IMR-90 (cell line): Measurements from ENCODE around the gene MYT1. TPM values are rescaled to one million over a fixed set of nuclear protein-coding genes. Genes with fewer than 3 reads are reported as not detected.

Experiments used
- ATAC-seq: fragments of 200-7000 bp; cut with Tn5 transposase; 2 replicates; pipeline ENCODE4 v1.9.1; 2020; ENCODE audit warnings: low read depth, mild to moderate bottlenecking, moderate library complexity
- BruUV-seq: library from RNA; stranded (reverse); fragments of 400-500 nt; replicated peaks from 2 replicates; lab custom pipeline; 2021; lab: Mats Ljungman, UMichigan
- CTCF ChIA-PET: fragments of 300-600 bp; formaldehyde crosslinking; extraction: SDS; loops from one replicate; lab custom pipeline; 2021; ENCODE audit warnings: antibody characterized with exemption; lab: Yijun Ruan, JAX
- POLR2A ChIA-PET: fragments of 300-600 bp; sonication (Branson Sonifier 250); formaldehyde crosslinking; loops from one replicate; lab custom pipeline; 2022; ENCODE audit warnings: antibody characterized with exemption; ENCODE audit not compliant: unreplicated experiment; lab: Charles Lee
- DNase-seq: peaks from one replicate; pipeline ENCODE4 v3.0.0; 2013
- H2AFZ ChIP-seq: replicated peaks from 2 replicates; pipeline ENCODE3; 2013; ENCODE audit warnings: low read length, mild to moderate bottlenecking; ENCODE audit not compliant: poor library complexity
- H2AK5ac ChIP-seq: 2 replicates; pipeline ENCODE4 v1.6.1; 2013; ENCODE audit warnings: low read depth, low read length, inconsistent platforms
- H2AK9ac ChIP-seq: replicated peaks from 2 replicates; pipeline ENCODE3; 2013; ENCODE audit warnings: mild to moderate bottlenecking, low read depth, low read length, moderate library complexity; ENCODE audit not compliant: poor library complexity
- H2BK120ac ChIP-seq: 2 replicates; pipeline ENCODE4 v1.6.1; 2013; ENCODE audit warnings: low read depth, low read length, inconsistent platforms
- H2BK15ac ChIP-seq: 3 replicates; pipeline ENCODE4 v1.6.1; 2013; ENCODE audit warnings: low read depth, low read length, inconsistent platforms
- H2BK20ac ChIP-seq: 2 replicates; pipeline ENCODE4 v1.6.1; 2013; ENCODE audit warnings: low read depth, mild to moderate bottlenecking, inconsistent platforms, low read length, moderate library complexity
- H2BK5ac ChIP-seq: 2 replicates; pipeline ENCODE4 v1.6.1; 2013; ENCODE audit warnings: mild to moderate bottlenecking, low read depth, low read length, inconsistent platforms; ENCODE audit not compliant: poor library complexity, severe bottlenecking
- H3K14ac ChIP-seq: replicated peaks from 2 replicates; pipeline ENCODE4 v1.6.1; 2013; ENCODE audit warnings: low read depth, low read length, inconsistent platforms
- H3K18ac ChIP-seq: 2 replicates; pipeline ENCODE4 v1.6.1; 2013; ENCODE audit warnings: low read depth, low read length, control low read depth
- H3K23ac ChIP-seq: 2 replicates; pipeline ENCODE4 v1.6.1; 2013; ENCODE audit warnings: low read depth, low read length, inconsistent platforms
- H3K27ac ChIP-seq: 2 replicates; pipeline ENCODE4 v1.5.1; 2013; ENCODE audit warnings: mild to moderate bottlenecking, control low read depth, low read length; ENCODE audit not compliant: insufficient read depth
- H3K27me3 ChIP-seq: 2 replicates; pipeline ENCODE4 v1.6.1; 2013; ENCODE audit warnings: low read length; ENCODE audit not compliant: control insufficient read depth, insufficient read depth
- H3K36me3 ChIP-seq: 2 replicates; pipeline ENCODE4 v1.6.1; 2013; ENCODE audit warnings: low read length, mixed read lengths; ENCODE audit not compliant: control insufficient read depth, insufficient read depth
- H3K4ac ChIP-seq: 2 replicates; pipeline ENCODE4 v1.6.1; 2013; ENCODE audit warnings: low read depth, low read length, inconsistent platforms
- H3K4me1 ChIP-seq: 2 replicates; pipeline ENCODE4 v1.6.1; 2013; ENCODE audit warnings: low read length, mixed read lengths; ENCODE audit not compliant: control insufficient read depth, insufficient read depth
- H3K4me2 ChIP-seq: 2 replicates; pipeline ENCODE4 v1.6.1; 2013; ENCODE audit warnings: low read depth, mild to moderate bottlenecking, control low read depth, low read length, moderate library complexity
- H3K4me3 ChIP-seq: 2 replicates; pipeline ENCODE4 v1.5.1; 2013; ENCODE audit warnings: low read depth, mild to moderate bottlenecking, control low read depth, low read length, moderate library complexity; ENCODE audit not compliant: insufficient read depth
- H3K56ac ChIP-seq: 2 replicates; pipeline ENCODE4 v1.6.1; 2013; ENCODE audit warnings: low read length, inconsistent platforms; ENCODE audit not compliant: insufficient read depth; ENCODE audit errors: extremely low read depth
- H3K79me1 ChIP-seq, 2 experiments: 2 replicates each; pipeline ENCODE4 v1.6.1; 2013; ENCODE audit warnings: low read length in 2 of 2, inconsistent platforms in 1 of 2, low read depth in 1 of 2
- H3K9ac ChIP-seq: 2 replicates; pipeline ENCODE4 v1.6.1; 2013; ENCODE audit warnings: low read depth, low read length, control low read depth
- H3K9me1 ChIP-seq: 2 replicates; pipeline ENCODE4 v1.6.1; 2013; ENCODE audit warnings: low read length, inconsistent platforms; ENCODE audit not compliant: insufficient read depth
- H3K9me3 ChIP-seq: 2 replicates; pipeline ENCODE4 v1.6.1; 2013; ENCODE audit warnings: low read length; ENCODE audit not compliant: control insufficient read depth, insufficient read depth
- H4K20me1 ChIP-seq: 2 replicates; pipeline ENCODE4 v1.6.1; 2013; ENCODE audit warnings: low read length, inconsistent platforms; ENCODE audit not compliant: insufficient read depth
- H4K5ac ChIP-seq: 2 replicates; pipeline ENCODE4 v1.6.1; 2013; ENCODE audit warnings: mild to moderate bottlenecking, low read depth, low read length, control low read depth
- H4K8ac ChIP-seq, 2 experiments: 2 replicates each; pipeline ENCODE4 v1.6.1; 2013; ENCODE audit warnings: low read depth in 2 of 2, low read length in 2 of 2, control low read depth in 1 of 2, inconsistent platforms in 1 of 2
- H4K91ac ChIP-seq: 2 replicates; pipeline ENCODE4 v1.6.1; 2013; ENCODE audit warnings: low read depth, low read length, inconsistent platforms; ENCODE audit not compliant: insufficient read depth
- BHLHE40 ChIP-seq: fragments of 150-350 bp; IDR thresholded peaks from 2 replicates; pipeline ENCODE4 v1.6.1; 2016; ENCODE audit warnings: mild to moderate bottlenecking, low read depth, low read length
- CEBPB ChIP-seq: IDR thresholded peaks from 2 replicates; pipeline ENCODE4 v1.6.1; 2012; ENCODE audit warnings: low read depth, low read length, improper control_type of control experiment
- CHD1 ChIP-seq: IDR thresholded peaks from 2 replicates; pipeline ENCODE4 v1.6.1; 2012; ENCODE audit warnings: low read depth, low read length, improper control_type of control experiment
- CTCF ChIP-seq: conservative IDR thresholded peaks from 2 replicates; pipeline ENCODE4 v1.5.1; 2012; ENCODE audit warnings: mild to moderate bottlenecking, low read depth, low read length, improper control_type of control experiment
- FOS ChIP-seq: fragments of 150-350 bp; IDR thresholded peaks from 2 replicates; pipeline ENCODE4 v1.6.1; 2016; ENCODE audit warnings: low read depth, low read length
- MAFK ChIP-seq: IDR thresholded peaks from 2 replicates; pipeline ENCODE4 v1.6.1; 2012; ENCODE audit warnings: low read depth, low read length, improper control_type of control experiment
- MAZ ChIP-seq: IDR thresholded peaks from 2 replicates; pipeline ENCODE4 v1.6.1; 2012; ENCODE audit warnings: low read depth, mild to moderate bottlenecking, low read length, improper control_type of control experiment, moderate library complexity, borderline replicate concordance
- MXI1 ChIP-seq: IDR thresholded peaks from 2 replicates; pipeline ENCODE4 v1.6.1; 2012; ENCODE audit warnings: low read depth, mild to moderate bottlenecking, low read length, moderate library complexity, borderline replicate concordance
- NFE2L2 ChIP-seq: fragments of 150-350 bp; IDR thresholded peaks from 2 replicates; pipeline ENCODE4 v1.6.1; 2016; ENCODE audit warnings: low read depth, mild to moderate bottlenecking, low read length
- POLR2A ChIP-seq: IDR thresholded peaks from 2 replicates; pipeline ENCODE4 v1.6.1; 2012; ENCODE audit warnings: mild to moderate bottlenecking, low read depth, low read length
- RAD21 ChIP-seq: IDR thresholded peaks from 2 replicates; pipeline ENCODE4 v1.6.1; 2012; ENCODE audit warnings: low read length, improper control_type of control experiment
- RCOR1 ChIP-seq: IDR thresholded peaks from 2 replicates; pipeline ENCODE4 v1.6.1; 2012; ENCODE audit warnings: mild to moderate bottlenecking, low read length, improper control_type of control experiment; ENCODE audit not compliant: insufficient replicate concordance
- RFX5 ChIP-seq: IDR thresholded peaks from 2 replicates; pipeline ENCODE4 v1.8.0; 2012; ENCODE audit warnings: low read depth, mild to moderate bottlenecking, low read length, moderate library complexity
- SMC3 ChIP-seq: fragments of 150-350 bp; IDR thresholded peaks from 2 replicates; pipeline ENCODE4 v1.6.1; 2016; ENCODE audit warnings: low read depth, mild to moderate bottlenecking, antibody characterized with exemption, low read length, moderate library complexity
- WGBS, 2 experiments: methylation state at CpG; one replicate each; pipeline versions ENCODE4 v1.1.5 to v1.1.7; 2013; ENCODE audit warnings: missing lambda C conversion rate in 2 of 2; ENCODE audit not compliant: insufficient read length in 1 of 2; ENCODE audit errors: extremely low coverage in 2 of 2; 5-methylcytosine and 5-hydroxymethylcytosine counted together
- dilution Hi-C: fragments of 300-500 bp; cut with HindIII; formaldehyde crosslinking; loops from one replicate; pipeline ENCODE4 v1.14.3; 2018; ENCODE audit warnings: low sequenced_read_pairs; ENCODE audit not compliant: unreplicated experiment
- in situ Hi-C: fragments of 300-500 bp; cut with MboI; formaldehyde crosslinking; loops from 3 replicates; pipeline ENCODE4 v1.14.3; 2019; ENCODE audit warnings: low sequenced_read_pairs, inconsistent platforms, mixed read lengths
- intact Hi-C: fragments of 100-400 bp; cut with micrococcal nuclease; formaldehyde crosslinking; loops from 2 replicates; pipeline ENCODE4 v1.10.0; 2022
- polyA plus RNA-seq, 3 experiments: library from polyadenylated mRNA; depleted of rRNA; stranded (reverse); fragments of >200 nt; gene quantifications; 2 replicates each; pipeline ENCODE4 v1.2.3, GENCODE V29; 2012; ENCODE audit warnings: low replicate concordance in 1 of 3
- total RNA-seq: library from RNA; depleted of rRNA; stranded (reverse); fragments of >200 nt; gene quantifications from 2 replicates; pipeline ENCODE4 v1.2.3, GENCODE V29; 2012
- TF ChIP-seq, protein P1 (sequence below): fragments of 150-350 bp; IDR thresholded peaks from 2 replicates; pipeline ENCODE4 v1.6.1; 2016; ENCODE audit warnings: low read depth, mild to moderate bottlenecking, low read length, moderate library complexity, borderline replicate concordance
- TF ChIP-seq, protein P2 (sequence below): fragments of 150-350 bp; IDR thresholded peaks from 2 replicates; pipeline ENCODE4 v1.6.1; 2017; ENCODE audit warnings: mild to moderate bottlenecking, antibody characterized with exemption, low read length, low read depth

MYT1 gene
- total and polyA plus RNA-seq, 2 of the 4 experiments (the other 2 are of a cell fraction): not detected

DNA sequence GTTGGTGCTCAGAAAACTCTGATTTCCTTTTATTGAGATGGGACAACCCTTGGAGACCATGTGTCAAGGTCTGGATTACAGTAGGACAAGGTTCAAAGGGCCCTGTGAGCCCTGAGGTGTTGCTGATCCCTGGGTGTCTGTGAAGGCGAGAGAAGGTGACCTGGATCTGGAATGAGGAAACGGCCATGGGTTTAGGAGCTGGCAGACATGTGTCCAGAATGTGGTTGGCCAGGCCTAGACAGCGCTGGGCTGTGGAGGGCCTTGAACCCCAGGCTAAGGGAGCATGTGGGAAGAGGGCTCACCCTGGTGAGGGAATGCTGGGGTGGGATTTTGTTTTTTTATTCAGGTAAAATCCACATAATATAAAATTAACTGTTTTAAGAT, 116.2 kb downstream of the MYT1 start:
- ChIA-PET CTCF (no interaction called here), POLR2A (no interaction called here)
- no TSS peak for BruUV-seq
- no peak overlapping the region for H4K91ac ChIP-seq
- no peak overlapping the region for H2BK15ac ChIP-seq
- H2BK120ac ChIP-seq: no peak overlapping the region
- H3K27ac ChIP-seq: no peak overlapping the region
- H2AK9ac ChIP-seq: no peak overlapping the region
- H3K4me2 ChIP-seq: no peak overlapping the region
- ATAC-seq (no peak), DNase-seq (no peak)
- H2BK5ac ChIP-seq: no peak overlapping the region
- H4K8ac ChIP-seq: no peak overlapping the region
- no peaks in the 10 kb centered on the region for H3K36me3 ChIP-seq
- no peaks in the 10 kb centered on the region for H3K4me1 ChIP-seq
- dilution Hi-C loops (no loop called here), in situ Hi-C loops (no loop called here), intact Hi-C loops (no loop called here)
- H3K9me1 ChIP-seq: no peaks in the 10 kb centered on the region
- H3K79me1 ChIP-seq: no peaks in the 10 kb centered on the region
- H3K23ac ChIP-seq: no peak overlapping the region
- no peak overlapping the region for H3K4me3 ChIP-seq
- H3K14ac ChIP-seq: no peak overlapping the region
- H3K9ac ChIP-seq: no peak overlapping the region
- no peak overlapping the region for H3K56ac ChIP-seq
- TF ChIP-seq RCOR1 (no peak), NFE2L2 (no peak), CEBPB (no peak), POLR2A (no peak), MXI1 (no peak), CHD1 (no peak), MAZ (no peak), FOS (no peak), BHLHE40 (no peak), SMC3 (no peak), CTCF (no peak), RAD21 (no peak), RFX5 (no peak), MAFK (no peak)
- TF ChIP-seq, protein P1, sequence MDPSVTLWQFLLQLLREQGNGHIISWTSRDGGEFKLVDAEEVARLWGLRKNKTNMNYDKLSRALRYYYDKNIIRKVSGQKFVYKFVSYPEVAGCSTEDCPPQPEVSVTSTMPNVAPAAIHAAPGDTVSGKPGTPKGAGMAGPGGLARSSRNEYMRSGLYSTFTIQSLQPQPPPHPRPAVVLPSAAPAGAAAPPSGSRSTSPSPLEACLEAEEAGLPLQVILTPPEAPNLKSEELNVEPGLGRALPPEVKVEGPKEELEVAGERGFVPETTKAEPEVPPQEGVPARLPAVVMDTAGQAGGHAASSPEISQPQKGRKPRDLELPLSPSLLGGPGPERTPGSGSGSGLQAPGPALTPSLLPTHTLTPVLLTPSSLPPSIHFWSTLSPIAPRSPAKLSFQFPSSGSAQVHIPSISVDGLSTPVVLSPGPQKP: no peak
- TF ChIP-seq, protein P2, sequence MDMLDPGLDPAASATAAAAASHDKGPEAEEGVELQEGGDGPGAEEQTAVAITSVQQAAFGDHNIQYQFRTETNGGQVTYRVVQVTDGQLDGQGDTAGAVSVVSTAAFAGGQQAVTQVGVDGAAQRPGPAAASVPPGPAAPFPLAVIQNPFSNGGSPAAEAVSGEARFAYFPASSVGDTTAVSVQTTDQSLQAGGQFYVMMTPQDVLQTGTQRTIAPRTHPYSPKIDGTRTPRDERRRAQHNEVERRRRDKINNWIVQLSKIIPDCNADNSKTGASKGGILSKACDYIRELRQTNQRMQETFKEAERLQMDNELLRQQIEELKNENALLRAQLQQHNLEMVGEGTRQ: no peak
- H3K9me3 ChIP-seq: no peaks in the 10 kb centered on the region
- H4K5ac ChIP-seq: no peak overlapping the region
- H2AFZ ChIP-seq: no peak overlapping the region
- H3K27me3 ChIP-seq: peaks cover 3% of the 10 kb centered on the region; the same call in 1 of the 2 replicates
- no peak overlapping the region for H3K4ac ChIP-seq
- H3K18ac ChIP-seq: no peak overlapping the region
- H2AK5ac ChIP-seq: no peak overlapping the region
- WGBS, 2 experiments: 62% methylated on average over 3 of the region's 3 CpGs; no CpG with 5 or more reads in 1 of the 2 experiments
- no peak overlapping the region for H2BK20ac ChIP-seq
- H4K20me1 ChIP-seq: no peaks in the 10 kb centered on the region
